Caco-2 (cell line): ENCODE data around the gene AMPD2. TPM values are rescaled to one million over a fixed set of nuclear protein-coding genes. Genes with fewer than 3 reads are reported as not detected.
A peak's percentile ranks its signal among the peaks of the same experiment; 100 is the strongest.

Experiments
- BruUV-seq: library from RNA; stranded (reverse); fragments of 400-500 nt; replicated peaks from 2 replicates; lab custom pipeline; 2021; lab: Mats Ljungman, UMichigan
- CTCF ChIA-PET: fragments of 300-600 bp; sonication (Branson Sonifier 250); formaldehyde crosslinking; loops from one replicate; lab custom pipeline; 2022; ENCODE audit warnings: antibody characterized with exemption; lab: Charles Lee
- POLR2A ChIA-PET: fragments of 300-600 bp; sonication (Branson Sonifier 250); formaldehyde crosslinking; loops from one replicate; lab custom pipeline; 2022; ENCODE audit warnings: antibody characterized with exemption; lab: Charles Lee
- DNase-seq, 2 experiments: peaks; one replicate each; pipeline versions ENCODE4 v3.0.0 to v3.0.0-alpha.2; 2020 to 2022
- H3K27me3 ChIP-seq: replicated peaks from 2 replicates; pipeline ENCODE4 v1.6.0; 2011; ENCODE audit warnings: low read length; ENCODE audit not compliant: control insufficient read depth, insufficient read depth
- H3K36me3 ChIP-seq: 2 replicates; pipeline ENCODE4 v1.5.1; 2011; ENCODE audit warnings: low read length; ENCODE audit not compliant: control insufficient read depth, insufficient read depth
- H3K4me1 ChIP-seq: fragments of 250-450 bp; sonication (Bioruptor Pico); 2 replicates; pipeline ENCODE4 v1.5.1; 2020; ENCODE audit warnings: mild to moderate bottlenecking
- H3K4me3 ChIP-seq: 2 replicates; pipeline ENCODE4 v1.5.1; 2011; ENCODE audit warnings: low read depth, mild to moderate bottlenecking, control low read depth, low read length
- H3K9me3 ChIP-seq: fragments of 250-450 bp; sonication (Bioruptor Pico); 2 replicates; pipeline ENCODE4 v1.5.1; 2020; ENCODE audit warnings: mild to moderate bottlenecking, moderate library complexity
- H3K27ac Mint-ChIP-seq: one replicate; pipeline ENCODE4 v1.8.0; 2022; ENCODE audit warnings: mixed read lengths; ENCODE audit not compliant: unreplicated experiment
- H3K27me3 Mint-ChIP-seq: one replicate; pipeline ENCODE4 v1.8.0; 2022; ENCODE audit warnings: mixed read lengths; ENCODE audit not compliant: insufficient read depth, unreplicated experiment
- H3K36me3 Mint-ChIP-seq: one replicate; pipeline ENCODE4 v1.8.0; 2022; ENCODE audit warnings: mild to moderate bottlenecking, mixed read lengths; ENCODE audit not compliant: insufficient read depth, unreplicated experiment
- H3K4me1 Mint-ChIP-seq: one replicate; pipeline ENCODE4 v1.8.0; 2022; ENCODE audit warnings: low read depth, mixed read lengths; ENCODE audit not compliant: unreplicated experiment
- H3K4me3 Mint-ChIP-seq: one replicate; pipeline ENCODE4 v1.8.0; 2022; ENCODE audit warnings: mild to moderate bottlenecking, moderate library complexity, mixed read lengths; ENCODE audit not compliant: unreplicated experiment
- H3K9me3 Mint-ChIP-seq: one replicate; pipeline ENCODE4 v1.8.0; 2022; ENCODE audit warnings: mixed read lengths; ENCODE audit not compliant: unreplicated experiment
- CTCF ChIP-seq, 2 experiments: fragments of 200-600 bp in 1 of 2; IDR thresholded peaks; 1 replicate in 1 of 2; 2 replicates in 1 of 2; pipeline versions ENCODE4 v1.5.1 to v1.8.0; 2011 to 2022; ENCODE audit warnings: antibody characterized with exemption in 1 of 2, control low read depth in 1 of 2, inconsistent platforms in 1 of 2, low read depth in 1 of 2, low read length in 1 of 2, mild to moderate bottlenecking in 1 of 2, moderate library complexity in 1 of 2; ENCODE audit not compliant: insufficient read depth in 1 of 2, severe bottlenecking in 1 of 2, unreplicated experiment in 1 of 2
- intact Hi-C: fragments of 100-400 bp; cut with micrococcal nuclease; formaldehyde crosslinking; loops from one replicate; pipeline ENCODE4 v1.10.0; 2022; ENCODE audit not compliant: unreplicated experiment
- total RNA-seq: library from RNA; stranded (reverse); gene quantifications from 2 replicates; pipeline ENCODE4 v1.2.3, GENCODE V29; 2022

The AMPD2 gene
- total RNA-seq, 1 experiment from 2014 or later: 40.3 TPM

GRCh38 chr1:109634771-109635750 is 15.4 kb downstream of the AMPD2 start:
- no peak overlapping the region for H3K4me3 ChIP-seq
- no peaks in the 10 kb centered on the region for H3K27me3 Mint-ChIP-seq
- H3K27ac Mint-ChIP-seq: no peak overlapping the region
- H3K9me3 ChIP-seq: no peaks in the 10 kb centered on the region
- no TSS peak for BruUV-seq
- no peaks in the 10 kb centered on the region for H3K9me3 Mint-ChIP-seq
- no peaks in the 10 kb centered on the region for H3K27me3 ChIP-seq
- intact Hi-C loops: no loop called here
- H3K4me3 Mint-ChIP-seq: no peak overlapping the region
- H3K36me3 Mint-ChIP-seq: peaks cover 11% of the 10 kb centered on the region
- TF ChIP-seq CTCF (IDR thresholded peaks at IDR 0.05; ENCODE audit: insufficient read depth in 1 of 2, low read depth in 1 of 2, low read length in 1 of 2, severe bottlenecking in 1 of 2, unreplicated experiment in 1 of 2): no peak
- no peak for DNase-seq
- no peaks in the 10 kb centered on the region for H3K36me3 ChIP-seq
- ChIA-PET CTCF (interaction anchor here (1.1 kb wide), 1 partner anchor 89 kb away, joined by 3 read pairs; no protein-coding TSS in a partner anchor), POLR2A (no interaction called here)
- peaks cover 9% of the 10 kb centered on the region for H3K4me1 Mint-ChIP-seq
- peaks cover 8% of the 10 kb centered on the region for H3K4me1 ChIP-seq

- Mint-ChIP-seq H3K9me3 (no peaks in the 10 kb centered on the region), H3K27me3 (no peaks in the 10 kb centered on the region), H3K4me1 (peaks cover 9% of the 10 kb centered on the region), H3K4me3 (no peak overlapping the region), H3K27ac (peak overlapping the region; percentile 48), H3K36me3 (peaks cover 11% of the 10 kb centered on the region)
- H3K27me3 ChIP-seq: no peaks in the 10 kb centered on the region
- TF ChIP-seq CTCF (IDR thresholded peaks at IDR 0.05; ENCODE audit: insufficient read depth in 1 of 2, low read depth in 1 of 2, low read length in 1 of 2, severe bottlenecking in 1 of 2, unreplicated experiment in 1 of 2): no peak
- peaks cover 8% of the 10 kb centered on the region for H3K4me1 ChIP-seq
- H3K36me3 ChIP-seq: no peaks in the 10 kb centered on the region
- H3K4me3 ChIP-seq: no peak overlapping the region
- BruUV-seq: no TSS peak
- no peaks in the 10 kb centered on the region for H3K9me3 ChIP-seq
- ChIA-PET POLR2A (no interaction called here), CTCF (no interaction called here)
- intact Hi-C loops: no loop called here
- no peak for DNase-seq
Measured at GRCh38 chr1:109635862-109636200, 16.2 kb downstream of the AMPD2 start.

- Mint-ChIP-seq H3K4me3 (no peak overlapping the region), H3K36me3 (peaks cover 11% of the 10 kb centered on the region), H3K27me3 (no peaks in the 10 kb centered on the region), H3K27ac (peak overlapping the region; percentile 48), H3K9me3 (no peaks in the 10 kb centered on the region), H3K4me1 (peaks cover 9% of the 10 kb centered on the region)
- no TSS peak for BruUV-seq
- TF ChIP-seq CTCF (IDR thresholded peaks at IDR 0.05; ENCODE audit: insufficient read depth in 1 of 2, low read depth in 1 of 2, low read length in 1 of 2, severe bottlenecking in 1 of 2, unreplicated experiment in 1 of 2): no peak
- intact Hi-C loops: no loop called here
- CTCF ChIA-PET: interaction anchor here (0.7 kb wide), 1 partner anchor 158 kb away, joined by 3 read pairs; no protein-coding TSS in a partner anchor
- Histone ChIP-seq H3K36me3 (no peaks in the 10 kb centered on the region), H3K27me3 (no peaks in the 10 kb centered on the region), H3K9me3 (no peaks in the 10 kb centered on the region), H3K4me1 (peaks cover 8% of the 10 kb centered on the region), H3K4me3 (no peak overlapping the region)
- DNase-seq: peak in 1 of 2 experiments; percentile 33
- POLR2A ChIA-PET: no interaction called here
Measured at GRCh38 chr1:109636201-109636952, 16.7 kb downstream of the AMPD2 start.
